ENCODE data around the gene GPR39. TPM values are rescaled to one million over a fixed set of nuclear protein-coding genes. Genes with fewer than 3 reads are reported as not detected.

The GPR39 gene
- total and polyA plus RNA-seq, 9 donors = 0.08 to 2.0 (median 0.42) TPM; not detected in 2

DNA sequence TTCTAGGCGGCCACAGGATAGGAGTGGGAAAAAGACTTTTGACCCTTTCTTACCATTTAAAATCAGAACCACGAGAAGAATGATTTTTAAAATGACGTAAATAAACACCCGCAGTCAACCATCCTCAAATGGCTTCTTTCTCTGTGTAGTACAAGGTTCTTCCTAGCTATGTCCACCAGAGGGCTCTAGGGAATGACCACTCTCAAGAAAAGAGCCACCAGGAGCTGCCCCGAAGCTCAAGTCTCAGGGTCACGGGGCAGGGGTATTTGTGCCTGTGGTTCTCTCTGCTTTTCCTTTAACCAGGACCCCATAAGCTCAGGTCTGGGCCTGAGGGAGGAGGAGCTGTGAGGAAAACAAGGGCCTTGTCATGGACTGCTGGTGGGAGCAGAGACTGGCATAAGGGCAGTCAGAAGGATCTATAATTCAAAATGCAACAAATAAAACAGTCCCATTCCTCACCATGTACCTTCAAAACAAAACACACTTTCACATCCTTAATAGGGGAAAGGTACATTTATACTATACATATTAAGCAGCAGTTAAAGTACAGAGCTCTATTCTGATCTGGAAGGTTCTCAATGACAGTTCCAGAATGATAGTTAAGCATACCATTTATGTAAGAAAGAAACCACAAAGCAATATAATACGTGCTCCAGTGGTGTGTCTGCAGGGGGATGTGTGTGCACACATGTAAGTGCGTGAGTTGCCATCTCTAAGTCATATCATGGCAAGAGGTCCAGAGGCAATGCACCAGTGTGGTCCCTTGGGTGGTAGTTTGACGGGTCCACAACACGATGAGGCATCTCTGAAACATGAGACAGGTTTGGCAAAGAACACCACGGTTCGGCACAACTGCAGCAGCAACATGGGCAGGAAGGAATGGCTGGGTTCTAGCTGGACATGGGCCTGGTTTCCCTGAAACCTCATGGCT, 234.8 kb downstream of the GPR39 start:
- H3K27me3 ChIP-seq = no peaks in the 10 kb centered on the region
- H3K4me3 ChIP-seq = no peak overlapping the region
- H3K36me3 ChIP-seq = no peaks in the 10 kb centered on the region
- no peaks in the 10 kb centered on the region for H3K4me1 ChIP-seq (ENCODE audit: insufficient read depth)
- no peaks in the 10 kb centered on the region for H3K9me3 ChIP-seq
- DNase-seq = no peak
- intact Hi-C loops (cut with DNase I) = no loop called here
- H3K27ac ChIP-seq = no peak overlapping the region
- WGBS, 3 donors = 71 to 76% (median 71%) methylated on average over 12 of the region's 12 CpGs
- TF ChIP-seq POLR2A (IDR thresholded peaks at IDR 0.05) (no peak), EP300 (IDR thresholded peaks at IDR 0.05) (no peak)
- TF ChIP-seq, protein P1, sequence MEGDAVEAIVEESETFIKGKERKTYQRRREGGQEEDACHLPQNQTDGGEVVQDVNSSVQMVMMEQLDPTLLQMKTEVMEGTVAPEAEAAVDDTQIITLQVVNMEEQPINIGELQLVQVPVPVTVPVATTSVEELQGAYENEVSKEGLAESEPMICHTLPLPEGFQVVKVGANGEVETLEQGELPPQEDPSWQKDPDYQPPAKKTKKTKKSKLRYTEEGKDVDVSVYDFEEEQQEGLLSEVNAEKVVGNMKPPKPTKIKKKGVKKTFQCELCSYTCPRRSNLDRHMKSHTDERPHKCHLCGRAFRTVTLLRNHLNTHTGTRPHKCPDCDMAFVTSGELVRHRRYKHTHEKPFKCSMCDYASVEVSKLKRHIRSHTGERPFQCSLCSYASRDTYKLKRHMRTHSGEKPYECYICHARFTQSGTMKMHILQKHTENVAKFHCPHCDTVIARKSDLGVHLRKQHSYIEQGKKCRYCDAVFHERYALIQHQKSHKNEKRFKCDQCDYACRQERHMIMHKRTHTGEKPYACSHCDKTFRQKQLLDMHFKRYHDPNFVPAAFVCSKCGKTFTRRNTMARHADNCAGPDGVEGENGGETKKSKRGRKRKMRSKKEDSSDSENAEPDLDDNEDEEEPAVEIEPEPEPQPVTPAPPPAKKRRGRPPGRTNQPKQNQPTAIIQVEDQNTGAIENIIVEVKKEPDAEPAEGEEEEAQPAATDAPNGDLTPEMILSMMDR (IDR thresholded peaks at IDR 0.05) = peak in 1 of 3 donors; percentile 11

DNA sequence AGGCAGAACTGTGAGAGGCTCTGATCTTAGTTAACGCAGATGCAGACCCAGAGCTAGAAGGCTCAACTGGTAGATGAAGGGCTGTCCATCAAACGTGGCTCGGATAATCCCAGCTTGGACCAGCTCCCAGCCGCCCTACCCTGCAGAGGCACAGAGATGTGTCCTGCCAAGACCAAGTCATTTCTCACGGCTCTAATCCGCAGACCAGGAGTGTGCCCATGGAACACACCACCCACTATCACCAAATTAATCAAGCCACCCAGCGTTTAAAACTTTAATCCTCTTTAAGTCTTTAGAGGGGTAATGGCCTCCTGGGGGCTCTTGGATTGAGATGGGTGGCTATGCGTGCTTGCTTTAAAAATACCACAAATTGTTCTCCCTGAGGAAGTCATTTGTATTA, 235.9 kb downstream of the GPR39 start:
- H3K4me3 ChIP-seq = no peak overlapping the region

GRCh38 chr2:132654335-132654734, 237.7 kb downstream of the GPR39 start:
- WGBS, 3 donors = 69 to 81% (median 79%) methylated on average over 4 of the region's 4 CpGs
- Histone ChIP-seq H3K27me3 (no peaks in the 10 kb centered on the region), H3K9me3 (no peaks in the 10 kb centered on the region), H3K4me1 (ENCODE audit: insufficient read depth) (no peaks in the 10 kb centered on the region), H3K27ac (no peak overlapping the region), H3K36me3 (no peaks in the 10 kb centered on the region), H3K4me3 (no peak overlapping the region)
- TF ChIP-seq POLR2A (IDR thresholded peaks at IDR 0.05) (no peak), EP300 (IDR thresholded peaks at IDR 0.05) (no peak)
- TF ChIP-seq, protein P1 (IDR thresholded peaks at IDR 0.05) = no peak
- no peak for DNase-seq
- intact Hi-C loops (cut with DNase I) = no loop called here

More for the DNA sequence above, 235.9 kb downstream of the GPR39 start:
- no peaks in the 10 kb centered on the region for H3K4me1 ChIP-seq (ENCODE audit: insufficient read depth)
- intact Hi-C loops (cut with DNase I) = no loop called here
- TF ChIP-seq POLR2A (IDR thresholded peaks at IDR 0.05) = no peak
- TF ChIP-seq, protein P1 (IDR thresholded peaks at IDR 0.05) = no peak
- no peak for TF ChIP-seq EP300 (IDR thresholded peaks at IDR 0.05)
- WGBS, 3 donors = 89 to 93% (median 93%) methylated on average over 8 of the region's 8 CpGs
- H3K27ac ChIP-seq = no peak overlapping the region
- no peak for DNase-seq
- H3K36me3 ChIP-seq = no peaks in the 10 kb centered on the region
- H3K27me3 ChIP-seq = no peaks in the 10 kb centered on the region
- H3K9me3 ChIP-seq = no peaks in the 10 kb centered on the region

DNA sequence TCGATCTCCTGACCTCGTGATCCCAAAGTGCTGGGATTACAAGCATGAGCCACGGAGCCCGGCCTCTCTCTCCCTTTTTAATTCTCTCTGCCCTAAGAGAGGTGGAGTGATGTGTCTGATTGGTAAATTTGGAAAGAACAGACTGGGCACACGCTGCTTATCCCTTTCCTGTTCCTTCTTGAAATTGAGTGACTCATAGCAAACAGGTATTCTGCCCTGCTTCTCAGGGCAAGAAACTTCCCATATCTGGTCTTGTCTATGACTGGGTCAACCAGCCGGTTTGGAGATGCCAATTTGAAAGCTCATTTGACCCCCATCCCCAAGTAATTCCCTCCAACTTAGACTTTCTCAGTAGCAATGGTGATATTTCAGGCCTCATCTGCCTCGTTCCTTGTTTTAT, 238.4 kb downstream of the GPR39 start:
- no peak for TF ChIP-seq POLR2A (IDR thresholded peaks at IDR 0.05)
- intact Hi-C loops (cut with DNase I) = no loop called here
- no peak overlapping the region for H3K27ac ChIP-seq

More for the DNA sequence above, 238.4 kb downstream of the GPR39 start:
- Histone ChIP-seq H3K4me3 (no peak overlapping the region), H3K27me3 (no peaks in the 10 kb centered on the region), H3K4me1 (ENCODE audit: insufficient read depth) (no peaks in the 10 kb centered on the region), H3K9me3 (no peaks in the 10 kb centered on the region), H3K36me3 (no peaks in the 10 kb centered on the region)
- 93 to 97% (median 96%) methylated on average over 7 of the region's 7 CpGs for whole genome bisulfite sequencing, 3 donors
- no peak for DNase-seq
